ENCODE data around the gene GIPC1.
"Not testable (repeated sequence)": the region's sequence is repeated elsewhere in the genome, so short reads cannot be mapped to it uniquely, and the experiment has no call there.

The GIPC1 gene

DNA sequence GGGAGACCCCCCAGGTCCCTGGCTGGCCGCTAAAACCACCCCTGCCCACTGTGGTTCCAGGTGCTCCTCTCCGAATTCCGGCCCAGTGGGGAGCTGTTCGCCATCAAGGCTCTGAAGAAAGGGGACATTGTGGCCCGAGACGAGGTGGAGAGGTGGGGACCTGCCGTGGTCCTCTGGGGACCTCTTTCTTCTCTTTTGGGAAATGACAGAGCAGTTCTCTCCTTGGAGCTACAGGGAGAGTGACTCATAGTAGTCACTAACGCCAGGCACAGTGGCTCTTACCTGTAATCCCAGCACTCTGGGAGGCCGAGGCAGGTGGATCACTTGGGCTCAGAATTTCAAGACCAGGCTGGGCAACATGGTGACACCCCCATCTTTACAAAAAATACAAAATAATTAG is 28.1 kb downstream of the GIPC1 start:
- DNase-seq (ENCODE audit: low read depth) = no peak
- TF ChIP-seq, protein P1, sequence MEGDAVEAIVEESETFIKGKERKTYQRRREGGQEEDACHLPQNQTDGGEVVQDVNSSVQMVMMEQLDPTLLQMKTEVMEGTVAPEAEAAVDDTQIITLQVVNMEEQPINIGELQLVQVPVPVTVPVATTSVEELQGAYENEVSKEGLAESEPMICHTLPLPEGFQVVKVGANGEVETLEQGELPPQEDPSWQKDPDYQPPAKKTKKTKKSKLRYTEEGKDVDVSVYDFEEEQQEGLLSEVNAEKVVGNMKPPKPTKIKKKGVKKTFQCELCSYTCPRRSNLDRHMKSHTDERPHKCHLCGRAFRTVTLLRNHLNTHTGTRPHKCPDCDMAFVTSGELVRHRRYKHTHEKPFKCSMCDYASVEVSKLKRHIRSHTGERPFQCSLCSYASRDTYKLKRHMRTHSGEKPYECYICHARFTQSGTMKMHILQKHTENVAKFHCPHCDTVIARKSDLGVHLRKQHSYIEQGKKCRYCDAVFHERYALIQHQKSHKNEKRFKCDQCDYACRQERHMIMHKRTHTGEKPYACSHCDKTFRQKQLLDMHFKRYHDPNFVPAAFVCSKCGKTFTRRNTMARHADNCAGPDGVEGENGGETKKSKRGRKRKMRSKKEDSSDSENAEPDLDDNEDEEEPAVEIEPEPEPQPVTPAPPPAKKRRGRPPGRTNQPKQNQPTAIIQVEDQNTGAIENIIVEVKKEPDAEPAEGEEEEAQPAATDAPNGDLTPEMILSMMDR (conservative IDR thresholded peaks at IDR 0.05; ENCODE audit: low read depth, low read length) = no peak
- H3K4me3 ChIP-seq (ENCODE audit: low read depth, low read length) = no peak overlapping the region

GRCh38 chr19:14467391-14467790 is 28.5 kb downstream of the GIPC1 start:
- DNase-seq (ENCODE audit: low read depth) = no peak
- TF ChIP-seq, protein P1 (conservative IDR thresholded peaks at IDR 0.05; ENCODE audit: low read depth, low read length) = no peak
- no peak overlapping the region for H3K4me3 ChIP-seq (ENCODE audit: low read depth, low read length)

GRCh38 chr19:14463747-14464146 is 32.2 kb downstream of the GIPC1 start:
- no peak overlapping the region for H3K4me3 ChIP-seq (ENCODE audit: low read depth, low read length)
- TF ChIP-seq, protein P1 (conservative IDR thresholded peaks at IDR 0.05; ENCODE audit: low read depth, low read length) = no peak
- DNase-seq (ENCODE audit: low read depth) = no peak

- DNase-seq (ENCODE audit: low read depth); H3K4me3 ChIP-seq (ENCODE audit: low read depth, low read length): not testable (repeated sequence)
Observed at GRCh38 chr19:14462401-14462800, 33.5 kb downstream of the GIPC1 start.

DNA sequence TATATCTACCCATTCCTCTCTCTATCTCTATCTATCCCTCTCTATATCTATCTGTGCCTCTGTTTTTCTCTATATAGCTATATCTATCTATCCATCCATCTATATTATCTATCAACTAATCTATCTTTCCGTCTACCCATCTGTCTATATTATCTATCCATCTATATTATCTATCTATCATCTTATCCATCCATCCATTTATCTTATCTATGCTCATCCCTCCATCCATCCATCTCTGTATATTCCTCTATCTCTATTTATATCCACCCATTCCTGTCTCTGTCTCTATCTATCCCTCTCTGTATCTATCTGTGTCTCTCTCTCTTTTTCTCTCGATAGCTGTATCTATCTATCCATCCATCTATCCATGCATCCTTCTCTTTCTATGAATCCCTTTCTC is 35.0 kb downstream of the GIPC1 start:
- TF ChIP-seq, protein P1 (conservative IDR thresholded peaks at IDR 0.05; ENCODE audit: low read depth, low read length) = no peak
- DNase-seq (ENCODE audit: low read depth) = no peak
- H3K4me3 ChIP-seq (ENCODE audit: low read depth, low read length) = no peak overlapping the region

DNA sequence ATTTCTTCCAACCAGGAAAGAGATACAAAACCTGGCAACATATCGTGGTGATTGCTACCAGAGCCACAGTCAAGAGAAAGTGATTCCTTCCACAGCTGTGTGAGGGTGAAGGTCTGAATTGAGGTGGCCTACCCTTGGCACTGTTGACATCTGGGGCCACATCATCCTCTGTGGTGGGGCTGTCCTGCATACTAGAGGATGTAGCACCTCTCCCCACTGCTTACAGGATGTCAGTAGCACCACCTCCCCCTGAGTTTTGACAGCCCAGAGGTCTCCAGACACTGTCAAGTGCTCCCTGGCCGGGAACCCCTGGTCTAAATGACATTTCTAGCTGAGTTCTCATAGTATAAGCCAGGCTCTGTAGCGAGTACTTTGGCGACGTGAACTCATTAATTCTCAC is 36.2 kb downstream of the GIPC1 start:
- no peak overlapping the region for H3K4me3 ChIP-seq (ENCODE audit: low read depth, low read length)
- DNase-seq (ENCODE audit: low read depth) = no peak
- TF ChIP-seq, protein P1 (conservative IDR thresholded peaks at IDR 0.05; ENCODE audit: low read depth, low read length) = no peak

DNA sequence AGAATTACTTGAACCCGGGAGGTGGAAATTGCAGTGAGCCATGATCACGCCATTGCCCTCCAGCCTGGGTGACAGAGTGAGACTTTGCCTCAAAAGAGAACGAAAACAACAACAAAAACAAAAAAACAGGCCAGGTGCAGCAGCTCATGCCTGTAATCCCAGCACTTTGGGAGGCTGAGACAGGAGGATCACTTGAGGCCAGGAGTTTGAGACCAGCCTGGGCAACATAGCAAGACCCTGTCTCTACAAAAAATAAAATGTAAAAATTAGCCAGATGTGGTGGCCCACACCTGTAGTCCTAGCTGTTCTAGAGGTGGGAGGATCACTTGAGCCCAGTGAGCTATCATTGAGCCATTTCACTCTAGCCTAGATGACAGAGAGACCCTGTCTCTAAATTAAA is 43.6 kb downstream of the GIPC1 start:
- not testable (repeated sequence) for DNase-seq (ENCODE audit: low read depth); H3K4me3 ChIP-seq (ENCODE audit: low read depth, low read length)

DNA sequence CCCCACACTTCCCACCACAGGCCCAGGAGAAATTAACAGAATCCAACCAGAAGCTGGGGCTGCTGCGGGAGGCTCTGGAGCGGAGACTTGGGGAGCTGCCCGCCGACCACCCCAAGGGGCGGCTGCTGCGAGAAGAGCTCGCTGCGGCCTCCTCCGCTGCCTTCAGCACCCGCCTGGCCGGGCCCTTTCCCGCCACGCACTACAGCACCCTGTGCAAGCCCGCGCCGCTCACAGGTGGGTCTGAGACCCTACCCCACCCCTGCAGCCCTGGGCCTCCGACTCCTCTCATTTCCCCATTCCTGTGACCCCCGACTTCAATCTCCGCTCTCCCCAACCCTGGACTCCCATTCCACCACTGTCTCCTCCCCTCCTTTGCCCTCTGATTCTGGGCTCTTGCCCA is 45.1 kb downstream of the GIPC1 start:
- no peak overlapping the region for H3K4me3 ChIP-seq (ENCODE audit: low read depth, low read length)
- TF ChIP-seq, protein P1 (conservative IDR thresholded peaks at IDR 0.05; ENCODE audit: low read depth, low read length) = no peak
- DNase-seq (ENCODE audit: low read depth) = no peak

Data from choroid plexus epithelial cell (primary cell).